SU-DHL-6 (cell line): ENCODE results near the gene ZNF337.

ENCODE experiments used
- CTCF ChIP-seq: fragments of 200-600 bp; sonication (generic); IDR thresholded peaks from one replicate; pipeline ENCODE4 v1.5.1; 2017; ENCODE audit warnings: antibody characterized with exemption, mild to moderate bottlenecking, low read length, moderate library complexity; ENCODE audit not compliant: insufficient read depth, poor library complexity, severe bottlenecking
- EZH2phosphoT487 ChIP-seq: fragments of 200-600 bp; sonication (generic), shearing (Covaris generic); conservative IDR thresholded peaks from 2 replicates; pipeline ENCODE4 v1.6.1; 2018; ENCODE audit warnings: mild to moderate bottlenecking, antibody characterized with exemption, low read length, moderate library complexity, mixed read lengths

GRCh38 chr20:25686081-25687067, 10.3 kb downstream of the ZNF337 start:
- TF ChIP-seq EZH2phosphoT487 = no peak
- no peak for TF ChIP-seq CTCF
